Body of pancreas (tissue), 4 donors: ENCODE data around the gene SRMS. TPM values are rescaled to one million over a fixed set of nuclear protein-coding genes. Genes with fewer than 3 reads are reported as not detected.

ENCODE experiments used
- ATAC-seq: fragments of 150-250 bp; one replicate; pipeline ENCODE4 v1.9.1; 2016
- DNase-seq, 4 donors: peaks; one replicate each; pipeline ENCODE4 v3.0.0-alpha.2; 2019
- H3K27ac ChIP-seq, 4 donors: fragments of 200-600 bp; sonication (generic); 1 replicate in 3 of 4; 2 replicates in 1 of 4; pipeline versions ENCODE4 v1.5.1 to v1.6.1; 2016 to 2019; ENCODE audit warnings: mild to moderate bottlenecking in 1 of 4, mixed read lengths in 1 of 4, moderate library complexity in 1 of 4
- H3K27me3 ChIP-seq, 2 donors: fragments of 200-600 bp; sonication (generic); one replicate each; pipeline ENCODE4 v1.6.0; 2016; ENCODE audit warnings: mild to moderate bottlenecking in 1 of 2
- H3K36me3 ChIP-seq, 2 donors: fragments of 200-600 bp; sonication (generic); replicated peaks in 1 of 2; 2 replicates each; pipeline ENCODE4 v1.5.1; 2016; ENCODE audit warnings: low read depth in 2 of 2; ENCODE audit not compliant: insufficient read depth in 1 of 2
- H3K4me1 ChIP-seq: fragments of 200-600 bp; sonication (generic); one replicate; pipeline ENCODE4 v1.6.0; 2016
- H3K4me3 ChIP-seq, 2 donors: fragments of 200-600 bp; sonication (generic); 1 replicate in 1 of 2; 2 replicates in 1 of 2; pipeline ENCODE4 v1.5.1; 2016 to 2019
- H3K9me3 ChIP-seq, 3 donors: fragments of 200-600 bp; sonication (generic); 1 replicate in 2 of 3; 2 replicates in 1 of 3; pipeline ENCODE4 v1.5.1; 2016
- CTCF ChIP-seq, 7 experiments: fragments of 450-650 bp in 4 of 7; fragments of 200-600 bp in 3 of 7; sonication (generic) in 3 of 7; IDR thresholded peaks; one replicate each; pipeline ENCODE4 v1.5.1; 2016 to 2019; ENCODE audit warnings: antibody characterized with exemption in 7 of 7
- POLR2A ChIP-seq, 3 donors: fragments of 450-650 bp; IDR thresholded peaks; one replicate each; pipeline ENCODE4 v1.6.1; 2016; ENCODE audit warnings: antibody characterized with exemption in 3 of 3, mild to moderate bottlenecking in 2 of 3
- WGBS, 2 donors: methylation state at CpG; one replicate each; pipeline ENCODE4 v1.1.5; 2017; 5-methylcytosine and 5-hydroxymethylcytosine counted together
- intact Hi-C: fragments of 100-400 bp; cut with DNase I; formaldehyde crosslinking; loops from one replicate; pipeline ENCODE4 v1.15.1; 2023
- total RNA-seq, 2 donors: library from RNA; depleted of rRNA; stranded (reverse); fragments of >200 nt; gene quantifications; one replicate each; pipeline ENCODE4 v1.1.0, GENCODE V29; 2016

The SRMS gene
- total RNA-seq, 2 donors from 2014 or later: not detected

DNA sequence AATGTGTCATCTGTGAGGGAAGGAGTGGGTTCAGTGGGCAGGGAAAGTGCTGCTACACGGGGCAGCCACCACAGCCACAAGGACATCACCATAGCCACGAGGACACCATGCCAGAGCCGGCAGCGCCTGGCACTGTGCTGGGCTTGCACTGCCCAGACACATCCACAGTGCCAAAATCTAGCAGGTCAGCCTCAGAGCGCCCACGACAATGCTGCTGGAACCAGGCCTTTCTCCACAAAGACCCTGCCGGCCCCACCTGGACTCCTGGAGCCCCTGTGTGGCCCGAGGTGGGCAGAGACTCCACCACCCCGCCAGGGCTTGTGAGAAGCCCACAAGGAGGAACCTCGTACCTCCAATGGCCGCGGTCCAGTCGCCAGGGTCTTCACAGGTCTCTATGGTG is 45.1 kb upstream of the SRMS start:
- H3K27ac ChIP-seq: no peak overlapping the region
- ATAC-seq (no peak), DNase-seq (no peak)
- peaks cover 0 to 15% of the 10 kb centered on the region in 2 donors for H3K36me3 ChIP-seq
- TF ChIP-seq POLR2A (IDR thresholded peaks at IDR 0.05) (no peak), CTCF (IDR thresholded peaks at IDR 0.05) (no peak)
- no peaks in the 10 kb centered on the region for H3K27me3 ChIP-seq
- WGBS, 2 donors: 87% methylated on average over 13 of the region's 13 CpGs; no CpG with 5 or more reads in 1 of the 2 donors
- H3K4me1 ChIP-seq: peaks cover 11% of the 10 kb centered on the region
- H3K9me3 ChIP-seq: no peaks in the 10 kb centered on the region
- intact Hi-C loops: no loop called here
- no peak overlapping the region for H3K4me3 ChIP-seq

DNA sequence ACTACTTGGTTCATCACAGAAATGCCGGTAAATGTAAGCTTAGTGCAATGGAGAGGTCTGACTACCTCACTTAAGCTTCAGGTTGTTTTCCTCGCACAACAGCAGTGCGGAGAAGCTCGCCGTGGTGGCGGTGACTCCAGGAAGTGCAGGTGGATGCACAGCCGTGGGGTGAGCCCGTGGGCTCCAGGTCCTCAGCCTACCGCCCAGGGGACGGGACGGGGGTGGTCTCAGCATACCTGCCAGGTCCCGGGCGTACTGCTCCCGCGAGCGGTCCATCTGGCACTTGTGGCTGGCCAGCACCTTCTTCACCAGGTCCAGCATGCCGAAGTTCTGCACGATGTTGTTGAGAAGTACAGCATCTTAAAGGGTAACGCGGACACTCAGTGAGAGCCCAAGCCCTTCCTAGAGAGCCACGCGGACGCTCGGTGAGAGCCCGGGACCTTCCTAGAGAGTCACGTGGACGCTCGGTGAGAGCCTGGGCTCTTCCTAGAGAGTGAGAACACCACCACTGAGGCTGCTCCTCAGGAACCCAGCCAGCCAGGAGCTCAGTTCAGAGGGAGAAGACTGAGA is 44.3 kb upstream of the SRMS start:
- Histone ChIP-seq H3K36me3 (peaks cover 0 to 15% of the 10 kb centered on the region in 2 donors), H3K4me3 (no peak overlapping the region), H3K27ac (no peak overlapping the region), H3K4me1 (peaks cover 11% of the 10 kb centered on the region), H3K27me3 (no peaks in the 10 kb centered on the region), H3K9me3 (no peaks in the 10 kb centered on the region)
- TF ChIP-seq CTCF (IDR thresholded peaks at IDR 0.05): no peak
- TF ChIP-seq POLR2A (IDR thresholded peaks at IDR 0.05): no peak
- intact Hi-C loops: no loop called here
- DNase-seq (no peak), ATAC-seq (no peak)
- 91 to 98% methylated on average over 24 to 26 of the region's 28 CpGs for WGBS, 2 donors

DNA sequence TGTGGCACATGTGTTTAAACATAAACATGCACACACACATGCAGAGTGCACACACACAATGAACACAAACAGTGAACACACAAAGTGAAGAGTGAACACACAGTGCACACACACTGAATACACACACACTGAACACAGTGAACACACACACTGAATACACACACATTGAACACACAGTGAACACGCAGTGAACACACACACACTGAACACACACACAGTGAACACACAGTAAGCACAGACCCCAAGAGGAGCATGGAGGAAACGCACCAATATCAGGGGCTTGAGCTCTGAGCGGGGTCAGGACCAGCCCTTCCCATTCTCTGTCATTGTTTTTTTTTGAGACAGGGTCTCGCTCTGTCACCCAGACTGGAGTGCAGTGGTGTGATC is 43.6 kb upstream of the SRMS start:
- Histone ChIP-seq H3K27me3 (no peaks in the 10 kb centered on the region), H3K9me3 (no peaks in the 10 kb centered on the region), H3K27ac (no peak overlapping the region), H3K4me1 (peaks cover 11% of the 10 kb centered on the region), H3K36me3 (peaks cover 0 to 15% of the 10 kb centered on the region in 2 donors), H3K4me3 (no peak overlapping the region)
- WGBS, 2 donors: 95 to 96% methylated on average over 4 of the region's 4 CpGs
- TF ChIP-seq CTCF (IDR thresholded peaks at IDR 0.05) (no peak), POLR2A (IDR thresholded peaks at IDR 0.05) (no peak)
- intact Hi-C loops: no loop called here
- DNase-seq: no peak
- no peak for ATAC-seq

- intact Hi-C loops: no loop called here
- Histone ChIP-seq H3K4me3 (no peak overlapping the region), H3K36me3 (peaks cover 0 to 15% of the 10 kb centered on the region in 2 donors), H3K27me3 (no peaks in the 10 kb centered on the region), H3K27ac (peak overlapping the region in 2 of 4 donors; percentile 44 to 54), H3K4me1 (peaks cover 11% of the 10 kb centered on the region), H3K9me3 (no peaks in the 10 kb centered on the region)
- WGBS, 2 donors: 68 to 95% methylated on average over 6 to 47 of the region's 52 CpGs
- ATAC-seq (peak; percentile 5), DNase-seq (no peak)
- no peak for TF ChIP-seq CTCF (IDR thresholded peaks at IDR 0.05)
- TF ChIP-seq POLR2A (IDR thresholded peaks at IDR 0.05): no peak
Observed at GRCh38 chr20:63590218-63591146, 42.9 kb upstream of the SRMS start.
